ENCODE data around the gene ASGR1.

DNA sequence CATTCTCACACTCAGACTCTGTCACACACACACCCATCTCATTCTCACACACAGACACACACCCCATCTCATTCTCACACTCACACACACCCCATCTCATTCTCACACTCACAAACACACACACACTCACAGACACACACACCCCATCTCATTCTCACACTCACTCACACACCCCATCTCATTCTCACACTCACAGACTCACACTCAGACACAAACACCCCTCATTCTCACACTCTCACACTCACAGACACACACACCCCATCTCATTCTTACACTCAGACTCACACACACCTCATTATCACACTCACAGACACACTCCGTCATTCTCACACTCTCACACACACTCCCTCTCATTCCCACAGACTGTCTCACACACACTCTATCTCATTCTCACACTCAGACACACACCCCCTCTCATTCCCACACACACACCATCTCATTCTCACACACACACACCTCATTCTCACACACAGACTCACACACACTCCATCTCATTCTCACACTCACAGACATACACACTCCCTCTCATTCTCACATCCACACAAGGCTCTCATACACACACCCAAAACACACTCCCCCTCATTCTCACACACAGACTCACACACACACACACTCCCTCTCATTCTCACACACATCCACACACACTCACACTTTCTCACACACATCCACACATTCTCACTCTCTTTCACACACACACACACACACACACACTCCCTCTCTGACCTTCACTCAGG is 2.9 kb downstream of the ASGR1 start:
- TF ChIP-seq POLR2A (IDR thresholded peaks at IDR 0.05) (no peak), POLR2AphosphoS5 (IDR thresholded peaks at IDR 0.05) (no peak), EP300 (IDR thresholded peaks at IDR 0.05) (no peak)
- TF ChIP-seq, protein P1, sequence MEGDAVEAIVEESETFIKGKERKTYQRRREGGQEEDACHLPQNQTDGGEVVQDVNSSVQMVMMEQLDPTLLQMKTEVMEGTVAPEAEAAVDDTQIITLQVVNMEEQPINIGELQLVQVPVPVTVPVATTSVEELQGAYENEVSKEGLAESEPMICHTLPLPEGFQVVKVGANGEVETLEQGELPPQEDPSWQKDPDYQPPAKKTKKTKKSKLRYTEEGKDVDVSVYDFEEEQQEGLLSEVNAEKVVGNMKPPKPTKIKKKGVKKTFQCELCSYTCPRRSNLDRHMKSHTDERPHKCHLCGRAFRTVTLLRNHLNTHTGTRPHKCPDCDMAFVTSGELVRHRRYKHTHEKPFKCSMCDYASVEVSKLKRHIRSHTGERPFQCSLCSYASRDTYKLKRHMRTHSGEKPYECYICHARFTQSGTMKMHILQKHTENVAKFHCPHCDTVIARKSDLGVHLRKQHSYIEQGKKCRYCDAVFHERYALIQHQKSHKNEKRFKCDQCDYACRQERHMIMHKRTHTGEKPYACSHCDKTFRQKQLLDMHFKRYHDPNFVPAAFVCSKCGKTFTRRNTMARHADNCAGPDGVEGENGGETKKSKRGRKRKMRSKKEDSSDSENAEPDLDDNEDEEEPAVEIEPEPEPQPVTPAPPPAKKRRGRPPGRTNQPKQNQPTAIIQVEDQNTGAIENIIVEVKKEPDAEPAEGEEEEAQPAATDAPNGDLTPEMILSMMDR (IDR thresholded peaks at IDR 0.05): no peak
